HG03064 (cell line): Measurements from ENCODE around the gene ADCY7.

ENCODE experiments used
- ATAC-seq: cut with Tn5 transposase; IDR thresholded peaks from one replicate; pipeline ENCODE4 v1.9.1; 2021; ENCODE audit warnings: low read depth; ENCODE audit not compliant: unreplicated experiment

The ADCY7 gene

DNA sequence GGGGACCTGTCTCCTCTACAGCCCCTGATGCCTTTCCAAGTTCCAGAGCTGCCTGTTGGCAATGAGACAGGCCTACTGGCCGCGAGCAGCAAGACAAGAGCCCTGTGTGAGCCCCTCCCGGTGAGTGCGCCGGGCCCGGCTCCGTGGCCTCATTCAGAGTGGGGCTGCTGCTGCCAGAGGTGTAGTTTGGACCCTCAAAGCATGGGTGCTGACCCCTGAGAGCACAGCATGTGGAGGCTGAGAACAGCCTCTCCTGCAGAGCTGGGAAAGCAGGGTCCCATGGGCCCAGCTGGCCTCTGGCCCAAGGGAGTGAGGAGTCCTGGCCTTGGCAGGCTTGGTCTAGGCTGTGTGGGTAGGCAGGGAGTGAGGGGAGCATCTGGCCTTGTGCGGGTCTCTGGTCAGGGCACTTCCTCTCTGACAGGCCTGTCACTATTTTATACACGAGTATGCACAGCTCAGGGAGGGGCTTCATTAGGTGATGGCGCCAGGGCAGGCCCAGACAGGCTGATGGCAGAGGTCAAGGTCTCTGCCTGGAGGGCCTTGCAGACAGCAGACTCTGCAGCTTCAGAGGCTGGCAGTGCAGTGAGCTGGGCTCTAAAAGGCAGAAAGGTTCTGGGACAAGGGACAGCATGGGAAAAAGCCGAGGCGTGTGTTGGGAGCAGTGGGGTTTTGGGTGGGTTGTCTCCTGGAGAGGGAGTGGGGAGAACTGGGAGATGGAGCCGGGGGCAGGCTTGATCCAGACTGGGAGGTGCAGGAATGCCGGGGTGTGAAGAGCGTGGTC lies 43.4 kb downstream of the ADCY7 start:
- no peak for ATAC-seq

DNA sequence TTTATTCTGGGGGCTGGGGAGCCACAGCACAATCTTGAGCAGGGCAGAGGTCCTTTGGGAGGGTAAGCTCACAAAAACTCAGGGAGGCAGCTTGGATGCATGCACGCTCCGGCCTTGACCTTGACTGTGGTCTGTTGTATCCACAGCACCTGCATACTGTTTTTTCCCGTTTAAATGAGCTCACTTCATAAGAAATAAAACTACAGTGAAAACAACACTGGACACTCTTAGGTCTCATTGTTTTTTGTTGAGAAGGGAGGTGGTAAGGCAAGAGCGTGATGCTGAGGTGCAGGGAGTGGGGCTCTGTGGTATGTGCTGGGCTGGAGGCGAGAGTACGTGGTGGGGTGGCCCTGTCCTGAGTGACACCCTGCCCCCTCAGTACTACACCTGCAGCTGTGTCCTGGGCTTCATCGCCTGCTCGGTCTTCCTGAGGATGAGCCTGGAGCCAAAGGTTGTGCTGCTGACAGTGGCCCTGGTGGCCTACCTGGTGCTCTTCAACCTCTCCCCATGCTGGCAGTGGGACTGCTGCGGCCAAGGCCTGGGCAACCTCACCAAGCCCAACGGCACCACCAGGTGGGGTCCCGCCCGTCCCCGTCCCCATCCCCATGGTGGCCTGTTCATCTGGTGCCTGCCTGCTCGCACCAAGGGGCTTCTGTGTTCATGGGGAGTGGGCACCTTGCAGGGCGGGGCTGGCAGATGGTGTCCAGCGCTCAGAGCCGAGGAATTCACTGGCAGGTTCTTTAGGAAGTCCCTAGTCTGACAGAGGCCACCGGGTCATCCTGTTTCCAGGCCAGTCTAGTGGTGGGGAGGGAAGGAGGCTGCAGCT lies 44.2 kb downstream of the ADCY7 start:
- no peak for ATAC-seq

DNA sequence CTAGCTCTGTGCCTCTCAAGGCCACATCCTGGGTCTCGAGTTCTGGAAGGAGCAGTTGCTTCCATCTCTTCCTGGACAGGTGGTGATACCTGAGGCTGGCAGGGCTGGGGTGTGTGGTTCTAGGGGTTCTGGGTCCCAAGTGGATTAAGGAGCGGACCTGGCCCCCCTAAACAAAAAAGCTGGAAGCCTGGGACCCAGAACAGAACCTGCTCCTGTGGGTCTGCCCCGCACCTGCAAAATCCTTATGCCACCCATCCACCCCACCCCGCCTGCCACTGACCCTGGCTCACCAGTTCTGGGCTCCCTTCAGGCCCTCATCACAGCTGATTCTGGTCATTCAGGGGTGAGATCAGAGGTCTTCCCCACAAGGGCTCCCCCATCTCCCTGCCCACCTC lies 44.8 kb downstream of the ADCY7 start:
- no peak for ATAC-seq

DNA sequence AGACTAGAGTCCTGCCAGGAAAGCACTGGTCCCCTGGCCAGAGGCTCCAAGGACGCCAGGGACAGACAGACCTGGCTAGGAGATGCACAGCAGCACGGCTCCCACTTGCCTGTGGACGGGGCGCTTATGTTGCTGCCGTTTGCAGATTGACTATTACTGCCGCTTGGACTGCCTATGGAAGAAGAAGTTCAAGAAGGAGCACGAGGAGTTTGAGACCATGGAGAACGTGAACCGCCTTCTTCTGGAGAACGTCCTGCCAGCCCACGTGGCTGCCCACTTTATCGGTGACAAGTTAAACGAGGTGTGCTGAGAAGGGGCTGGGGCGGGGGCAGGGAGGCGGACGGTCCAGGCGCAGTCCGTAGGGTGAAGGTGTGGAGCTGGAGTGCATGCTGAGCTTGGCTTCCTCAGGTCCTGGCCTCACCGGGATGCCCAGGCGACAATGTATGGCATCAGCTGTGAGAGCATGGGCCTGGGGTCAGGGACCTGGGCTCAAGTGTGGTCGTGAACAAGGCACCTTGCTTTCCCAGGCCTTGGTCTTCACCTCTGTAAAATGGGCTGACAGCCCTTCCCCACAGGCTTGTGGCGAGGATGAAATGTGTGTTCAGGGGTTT lies 45.6 kb downstream of the ADCY7 start:
- no peak for ATAC-seq

DNA sequence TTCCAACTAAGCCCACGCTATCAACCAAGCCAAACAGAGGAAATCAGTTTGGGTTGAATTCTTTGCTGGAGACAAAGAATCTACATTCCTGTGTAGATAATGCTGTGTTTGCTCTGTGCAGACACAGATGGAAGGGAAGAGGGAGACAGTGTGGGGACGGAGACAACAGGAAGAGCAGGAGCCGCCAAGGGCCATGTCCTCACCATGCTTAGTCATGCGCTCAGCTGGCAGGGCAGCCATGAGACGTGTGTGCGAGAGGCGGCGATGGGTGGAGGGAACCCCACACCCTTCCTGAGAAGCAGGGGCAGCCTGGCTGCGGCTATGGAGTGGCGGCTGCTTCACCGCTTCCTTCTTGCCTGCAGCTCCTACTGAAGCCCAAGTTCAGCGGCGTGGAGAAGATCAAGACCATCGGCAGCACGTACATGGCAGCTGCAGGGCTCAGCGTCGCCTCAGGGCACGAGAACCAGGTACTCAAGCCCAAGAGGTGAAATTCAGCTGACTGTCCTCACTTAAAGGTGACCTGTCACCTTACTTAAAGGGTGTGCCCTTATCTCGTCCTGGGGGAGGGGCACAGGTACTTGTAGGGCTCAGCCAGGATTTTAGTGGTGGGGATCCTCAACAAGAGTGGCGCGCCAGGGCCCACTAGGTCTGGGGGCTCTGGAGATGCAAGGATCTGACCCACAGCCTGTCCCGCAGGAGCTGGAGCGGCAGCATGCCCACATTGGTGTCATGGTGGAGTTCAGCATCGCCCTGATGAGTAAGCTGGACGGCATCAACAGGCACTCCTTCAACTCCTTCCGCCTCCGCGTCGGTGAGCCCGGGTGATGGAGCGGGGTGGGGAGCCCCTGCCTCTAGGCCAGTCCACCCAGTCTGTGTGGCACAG lies 47.5 kb downstream of the ADCY7 start:
- ATAC-seq: no peak

DNA sequence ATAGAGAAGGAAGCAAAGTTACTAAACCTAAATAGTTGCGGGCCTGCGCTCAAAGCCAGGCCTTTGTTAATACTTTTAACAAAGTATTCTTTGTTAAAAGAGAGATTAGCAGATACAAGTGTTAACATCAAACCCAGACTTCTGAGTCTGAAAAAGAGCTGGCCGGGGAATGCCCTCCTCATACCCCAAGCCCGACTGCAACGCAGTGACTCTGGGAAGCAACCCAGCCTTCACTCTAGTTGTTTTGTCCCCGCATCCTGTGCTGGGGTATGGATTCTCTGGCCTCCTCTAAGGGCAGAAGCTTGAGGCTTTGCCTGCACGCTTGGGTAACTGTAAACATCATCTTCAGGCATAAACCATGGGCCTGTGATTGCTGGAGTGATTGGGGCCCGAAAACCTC lies 48.3 kb downstream of the ADCY7 start:
- ATAC-seq: no peak

DNA sequence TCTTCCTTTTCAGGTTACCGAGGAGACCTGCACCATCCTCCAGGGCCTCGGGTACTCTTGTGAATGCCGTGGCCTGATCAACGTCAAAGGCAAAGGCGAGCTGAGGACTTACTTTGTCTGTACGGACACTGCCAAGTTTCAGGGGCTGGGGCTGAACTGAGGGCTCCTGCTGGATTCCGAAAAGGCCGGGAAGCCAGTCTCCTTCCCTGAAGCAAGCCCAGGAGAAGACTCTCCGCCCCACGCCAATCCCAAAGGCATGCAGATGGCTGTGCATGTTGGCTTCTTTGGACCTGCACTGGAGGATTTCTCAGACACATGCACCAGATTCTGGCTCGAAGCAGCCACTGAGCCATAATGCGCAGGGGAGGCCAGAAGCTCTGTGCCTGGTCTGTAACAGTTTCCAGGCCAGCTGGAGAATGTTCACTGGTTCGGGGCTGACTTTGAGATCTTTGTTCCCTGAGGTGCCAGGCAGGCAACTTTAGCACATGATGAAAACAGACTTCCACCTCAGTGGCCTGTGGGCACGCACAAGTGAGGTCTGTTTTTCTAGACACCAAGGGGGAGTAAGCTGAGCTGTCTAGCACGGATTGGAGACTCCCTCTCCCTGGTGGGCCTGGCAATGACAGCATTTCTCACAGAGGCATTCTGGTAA lies 49.1 kb downstream of the ADCY7 start:
- no peak for ATAC-seq

DNA sequence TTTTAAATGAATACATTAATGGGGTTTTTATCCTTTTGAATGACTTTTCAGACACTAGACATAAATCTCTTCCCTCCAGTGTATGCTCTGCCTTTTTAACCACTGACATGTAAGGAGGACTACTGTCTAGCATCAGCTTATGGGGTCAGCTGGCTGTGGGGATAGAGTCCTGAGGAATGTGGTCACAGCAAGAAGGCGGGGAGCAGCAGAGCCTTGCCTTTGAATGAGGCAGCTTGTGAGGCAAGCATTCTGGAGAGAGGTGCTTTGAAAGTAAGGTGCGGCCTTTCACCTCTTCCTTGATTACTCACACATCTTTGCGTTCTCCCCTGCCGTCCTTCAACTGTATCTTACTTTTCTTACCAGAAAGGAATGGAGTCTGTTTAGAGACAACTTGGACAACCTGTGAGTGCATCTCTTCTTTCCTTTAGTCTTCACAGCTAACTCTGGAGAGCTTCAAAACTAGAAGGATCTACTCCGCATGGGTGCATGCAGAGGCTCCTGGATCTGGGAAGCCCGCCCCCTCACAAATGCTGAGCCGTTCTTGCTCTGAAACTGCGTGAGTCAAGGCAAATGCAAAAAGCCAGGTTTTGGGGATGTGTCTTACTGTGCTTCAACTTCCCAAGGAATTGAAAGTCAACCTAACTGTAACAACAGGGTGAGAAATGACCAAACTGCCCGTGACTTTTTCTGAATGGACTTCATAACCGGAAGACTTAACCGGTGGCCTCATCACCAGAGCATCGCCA lies 49.9 kb downstream of the ADCY7 start:
- no peak for ATAC-seq

DNA sequence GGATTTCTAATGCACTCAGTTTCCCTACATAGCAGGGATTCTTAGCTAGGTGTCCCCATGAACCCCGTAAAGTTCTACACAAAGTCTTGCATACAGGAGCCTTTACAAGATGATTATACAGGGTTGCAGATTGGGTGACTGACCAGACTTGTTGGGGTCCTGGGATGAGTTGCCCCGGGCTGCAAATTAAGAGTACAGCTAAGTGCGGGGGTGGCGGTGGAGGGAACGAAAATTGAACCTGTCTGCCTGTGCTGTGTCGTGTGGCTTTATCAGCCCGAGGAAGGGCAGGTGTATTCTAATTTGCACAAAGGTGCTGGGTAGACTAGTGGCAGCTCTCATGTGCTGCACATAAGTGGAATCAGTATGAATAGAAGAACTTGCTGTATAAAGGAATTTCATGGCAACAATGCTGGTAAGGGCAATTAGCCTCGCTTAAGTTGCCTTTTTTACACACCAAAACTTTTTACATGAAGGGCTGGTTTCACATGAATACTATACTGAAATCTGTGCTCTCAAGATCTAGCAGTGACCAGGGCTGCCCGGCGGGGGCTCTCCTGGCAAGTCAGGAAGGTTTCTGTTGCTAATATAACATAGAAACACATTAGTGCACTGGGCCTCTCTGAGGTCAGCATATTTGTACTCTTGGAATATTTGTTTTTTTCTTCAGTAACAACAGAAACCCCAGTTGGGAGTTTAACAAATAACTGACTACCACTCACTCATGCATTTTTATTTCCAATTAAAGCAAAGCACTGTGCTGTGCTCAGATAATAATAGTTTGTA lies 50.7 kb downstream of the ADCY7 start:
- ATAC-seq: no peak

DNA sequence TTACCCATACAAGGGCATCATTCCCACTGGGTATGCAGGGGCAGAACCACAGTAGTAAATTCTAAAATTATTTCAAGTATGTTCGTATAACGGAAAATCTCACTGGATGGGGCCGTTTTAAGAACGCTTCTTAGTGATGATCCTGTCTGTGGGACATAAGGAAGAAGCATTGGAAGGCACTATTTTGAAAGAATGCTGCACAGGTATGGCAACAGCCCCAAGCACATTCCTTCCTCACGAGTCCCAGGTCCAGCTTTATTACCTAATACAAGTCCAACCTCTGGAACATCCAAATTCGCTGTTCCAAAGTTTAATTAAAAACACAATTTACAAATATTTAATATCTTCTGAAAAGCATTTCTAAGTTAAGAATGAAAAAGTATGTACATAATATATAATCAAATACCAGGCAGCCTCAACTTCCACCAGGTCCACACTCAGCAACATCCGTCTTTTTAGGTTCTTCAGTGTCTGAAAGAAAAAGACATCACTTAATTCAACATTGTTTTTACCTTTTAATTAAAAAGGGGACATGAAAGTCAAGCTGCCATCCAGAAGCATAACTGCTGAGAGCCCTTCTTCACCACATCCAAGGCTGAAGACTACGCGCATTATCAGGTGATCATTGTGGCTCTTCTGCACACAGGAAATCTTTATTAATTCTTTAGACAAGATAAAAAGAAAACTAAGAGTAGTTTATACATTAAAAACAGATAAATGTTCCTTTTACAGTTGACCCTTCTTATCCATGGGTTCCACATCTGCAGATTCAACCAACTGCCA lies 52.6 kb downstream of the ADCY7 start:
- no peak for ATAC-seq

DNA sequence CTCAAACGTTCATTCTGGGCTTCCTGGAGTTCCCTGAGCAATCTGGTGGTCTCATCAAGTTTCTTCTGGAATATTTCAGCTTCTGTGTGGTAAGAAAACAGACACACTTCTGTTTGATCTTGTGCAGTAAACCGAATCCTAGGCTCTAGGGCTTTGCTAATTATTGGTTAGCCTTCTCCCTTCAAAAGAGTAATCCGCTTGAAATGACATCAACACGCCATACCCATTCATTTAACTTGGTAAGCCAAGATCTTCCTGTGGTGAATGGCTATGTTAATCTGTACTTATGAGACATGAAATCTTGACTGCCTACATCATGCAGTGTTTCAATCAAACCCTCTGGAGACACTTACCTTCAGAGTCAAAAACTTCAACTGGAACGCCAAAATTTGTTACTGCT lies 54.0 kb downstream of the ADCY7 start:
- no peak for ATAC-seq

DNA sequence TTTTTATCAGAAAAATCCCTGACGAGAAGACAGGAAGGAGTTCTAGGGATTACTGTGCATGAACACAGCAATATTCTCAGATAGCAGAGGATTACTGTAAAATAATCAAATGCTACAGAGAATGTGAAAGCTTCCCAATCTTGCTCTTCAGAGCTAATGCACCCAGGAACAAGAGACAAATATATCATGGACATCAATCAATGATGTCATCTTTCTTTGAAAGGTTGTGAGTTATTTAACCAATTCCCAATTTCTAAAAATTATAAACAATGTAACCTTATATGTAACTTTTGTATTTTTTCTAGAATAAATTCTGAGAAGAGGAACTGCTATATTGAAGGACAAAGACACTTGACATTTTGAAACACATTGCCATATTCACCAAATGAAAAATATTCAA lies 56.0 kb downstream of the ADCY7 start:
- ATAC-seq: no peak

DNA sequence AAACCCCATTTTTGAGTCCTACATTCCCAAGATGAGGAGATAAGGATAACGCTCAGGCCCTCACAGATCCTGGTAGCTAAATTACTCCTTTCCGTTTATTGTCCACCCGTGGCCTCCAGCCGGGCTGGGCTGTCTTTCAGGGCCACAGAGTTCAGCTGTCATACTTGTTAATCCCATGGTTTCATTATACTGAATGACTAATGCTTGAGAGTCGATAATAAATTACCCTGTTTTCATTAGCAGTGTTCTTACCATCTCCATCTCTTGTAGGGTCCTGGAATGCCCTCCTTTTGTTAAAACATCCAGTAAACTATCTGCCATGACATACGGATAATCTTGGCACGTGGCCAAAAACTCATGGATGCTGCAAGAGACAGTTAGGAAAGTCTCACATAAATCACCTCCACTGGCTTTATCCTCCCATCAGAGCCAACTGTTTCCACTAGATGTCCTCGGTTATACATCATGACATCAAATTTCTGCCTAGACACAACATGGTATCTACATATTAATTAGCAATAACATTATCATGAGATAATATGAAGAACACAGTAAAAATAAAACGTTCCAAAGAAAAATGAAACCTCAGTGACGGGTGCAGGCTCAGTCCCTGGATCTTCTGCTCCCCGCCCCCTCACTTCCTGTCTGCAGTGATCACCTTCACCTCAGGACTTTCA lies 57.1 kb downstream of the ADCY7 start:
- ATAC-seq: no peak

DNA sequence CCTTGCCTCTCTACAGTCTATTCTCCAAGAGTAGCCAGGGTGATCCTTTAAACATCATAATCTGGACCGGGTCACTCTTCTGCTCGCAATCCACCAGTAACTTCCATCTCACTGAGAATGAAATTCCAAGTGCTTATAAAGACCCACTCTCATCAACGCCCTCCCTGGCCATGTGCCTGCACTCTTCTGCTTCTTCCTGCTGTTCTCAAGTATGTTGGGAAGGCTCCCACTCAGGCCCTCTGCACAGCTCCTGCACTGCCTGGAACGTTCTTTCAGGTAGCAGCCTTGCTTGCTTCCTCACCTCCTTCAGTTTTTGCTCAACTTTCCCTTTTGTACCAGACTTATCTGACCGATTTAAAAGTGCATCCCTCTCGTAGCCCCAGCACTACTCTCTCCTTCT lies 58.0 kb downstream of the ADCY7 start:
- no peak for ATAC-seq

DNA sequence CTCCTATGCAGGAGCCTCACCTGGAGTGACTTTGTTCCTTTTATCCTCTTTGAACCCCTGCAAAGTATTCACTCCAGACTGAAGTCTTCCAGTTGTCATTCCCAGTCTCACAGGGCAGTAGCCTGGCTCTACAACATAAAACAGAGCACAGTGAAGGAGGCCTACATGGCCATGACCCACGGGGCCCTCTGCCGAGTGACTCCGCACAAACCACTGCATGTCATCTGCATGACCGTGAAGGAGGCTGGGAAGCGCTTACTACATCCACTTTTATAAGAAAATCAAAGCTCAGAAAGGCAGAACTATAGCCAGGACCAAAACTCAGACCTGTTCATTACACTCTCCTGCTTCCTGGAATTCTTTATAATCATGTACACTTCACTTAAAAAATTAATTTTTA lies 59.9 kb downstream of the ADCY7 start:
- no peak for ATAC-seq

DNA sequence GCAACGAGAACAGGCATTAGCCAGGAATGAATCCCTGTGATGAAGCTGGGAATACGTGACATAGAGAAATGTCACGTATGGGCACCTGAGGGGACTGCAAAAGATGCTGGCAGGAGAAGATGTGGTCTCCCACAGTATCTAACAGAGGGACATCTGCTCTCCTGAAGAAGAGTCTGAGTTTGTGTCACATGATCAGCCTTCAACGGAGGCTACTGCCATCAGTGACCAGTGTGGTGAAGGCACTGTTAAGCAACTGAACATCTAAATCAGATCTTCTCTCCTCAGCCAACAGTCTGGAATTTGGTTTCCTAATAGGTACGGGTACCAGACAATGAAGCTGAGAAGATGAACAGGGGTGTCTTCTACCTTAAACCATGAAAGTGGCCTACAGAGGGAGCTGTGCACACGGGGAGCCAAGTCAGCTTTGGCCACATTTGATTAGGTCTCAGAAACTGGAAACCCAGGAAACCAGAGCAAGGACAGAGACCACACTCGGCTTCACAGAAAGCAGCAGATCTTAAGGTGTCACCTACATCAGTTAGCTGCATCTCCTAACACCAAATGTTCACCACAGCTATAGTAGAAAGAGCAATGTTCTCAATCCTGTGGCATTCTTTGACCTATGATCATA lies 60.6 kb downstream of the ADCY7 start:
- ATAC-seq: no peak
